HEK293 (cell line): Measurements from ENCODE around the gene PHKA2.

Experiments used
- CTCF ChIA-PET: fragments of 350-600 bp; formaldehyde crosslinking; extraction: SDS; loops from one replicate; lab custom pipeline; 2021; ENCODE audit warnings: antibody characterized with exemption; lab: Yijun Ruan, JAX
- POLR2A ChIA-PET: fragments of 300-600 bp; formaldehyde crosslinking; extraction: SDS; loops from one replicate; lab custom pipeline; 2020; ENCODE audit warnings: antibody characterized with exemption, inconsistent platforms; lab: Yijun Ruan, JAX
- H3K27ac ChIP-seq: fragments of 200-500 bp; sonication (Bioruptor generic); 2 replicates; pipeline ENCODE4 v1.5.1; 2014; ENCODE audit warnings: low read depth, low read length, control low read depth, inconsistent platforms; ENCODE audit errors: extremely low read depth
- H3K36me3 ChIP-seq, 2 experiments: fragments of 200-500 bp in 1 of 2; sonication (Bioruptor generic) in 1 of 2; 1 replicate in 1 of 2; 2 replicates in 1 of 2; pipeline ENCODE4 v1.5.1; 2014 to 2017; ENCODE audit warnings: inconsistent platforms in 2 of 2, low read length in 2 of 2; ENCODE audit not compliant: control insufficient read depth in 2 of 2, insufficient read depth in 1 of 2
- H3K4me1 ChIP-seq: fragments of 200-500 bp; sonication (Bioruptor generic); 2 replicates; pipeline ENCODE4 v1.5.1; 2014; ENCODE audit warnings: mild to moderate bottlenecking, low read length, inconsistent platforms; ENCODE audit not compliant: control insufficient read depth, insufficient read depth
- H3K4me3 ChIP-seq: 2 replicates; pipeline ENCODE4 v1.5.1; 2011; ENCODE audit warnings: low read depth, mild to moderate bottlenecking, control low read depth, low read length, moderate library complexity
- H3K9me3 ChIP-seq: fragments of 200-500 bp; sonication (Bioruptor generic); 2 replicates; pipeline ENCODE4 v1.5.1; 2014; ENCODE audit warnings: low read depth, low read length, inconsistent platforms; ENCODE audit not compliant: control insufficient read depth, insufficient read depth
- FEZF1 ChIP-seq: fragments of 450-650 bp; formaldehyde crosslinking; IDR thresholded peaks from 2 replicates; pipeline ENCODE4 v1.5.1; 2016; ENCODE audit warnings: missing biosample characterization, missing genetic modification characterization
- HOXA7 ChIP-seq: sonication (generic); formaldehyde crosslinking; IDR thresholded peaks from 2 replicates; pipeline ENCODE4 v1.8.1; 2022; ENCODE audit warnings: missing genetic modification reagents, borderline replicate concordance
- IKZF3 ChIP-seq: fragments of 450-650 bp; IDR thresholded peaks from 2 replicates; pipeline ENCODE4 v1.5.0; 2018; ENCODE audit warnings: missing biosample characterization, mild to moderate bottlenecking, missing genetic modification characterization, moderate library complexity
- MEIS1 ChIP-seq: sonication (generic); formaldehyde crosslinking; IDR thresholded peaks from 2 replicates; pipeline ENCODE4 v1.8.1; 2022; ENCODE audit warnings: missing genetic modification reagents, mild to moderate bottlenecking, borderline replicate concordance
- OVOL3 ChIP-seq: fragments of 450-650 bp; formaldehyde crosslinking; IDR thresholded peaks from 2 replicates; pipeline ENCODE4 v1.5.1; 2016; ENCODE audit warnings: missing biosample characterization, missing genetic modification characterization
- YY1 ChIP-seq: fragments of 450-650 bp; formaldehyde crosslinking; IDR thresholded peaks from 2 replicates; pipeline ENCODE4 v1.5.1; 2018; ENCODE audit warnings: missing biosample characterization, missing genetic modification characterization
- ZBTB21 ChIP-seq: fragments of 450-650 bp; formaldehyde crosslinking; IDR thresholded peaks from 2 replicates; pipeline ENCODE4 v1.5.1; 2017; ENCODE audit warnings: missing biosample characterization, missing genetic modification characterization
- ZEB2 ChIP-seq: fragments of 450-650 bp; formaldehyde crosslinking; IDR thresholded peaks from 2 replicates; pipeline ENCODE4 v1.5.1; 2016; ENCODE audit warnings: missing biosample characterization, missing genetic modification characterization
- ZFP69B ChIP-seq: fragments of 450-650 bp; formaldehyde crosslinking; IDR thresholded peaks from 2 replicates; pipeline ENCODE4 v1.5.1; 2016; ENCODE audit warnings: missing biosample characterization, missing genetic modification characterization
- ZNF174 ChIP-seq: fragments of 450-650 bp; formaldehyde crosslinking; IDR thresholded peaks from 2 replicates; pipeline ENCODE4 v1.5.0; 2017; ENCODE audit warnings: missing biosample characterization, mild to moderate bottlenecking, missing genetic modification characterization
- ZNF324 ChIP-seq: fragments of 450-650 bp; formaldehyde crosslinking; IDR thresholded peaks from 2 replicates; pipeline ENCODE4 v1.5.1; 2016; ENCODE audit warnings: missing biosample characterization, missing genetic modification characterization
- ZNF354C ChIP-seq: fragments of 450-650 bp; formaldehyde crosslinking; IDR thresholded peaks from 2 replicates; pipeline ENCODE4 v1.5.1; 2016; ENCODE audit warnings: missing biosample characterization, missing genetic modification characterization, low read depth, borderline replicate concordance
- ZNF549 ChIP-seq: fragments of 450-650 bp; IDR thresholded peaks from 2 replicates; pipeline ENCODE4 v1.5.1; 2018; ENCODE audit warnings: missing biosample characterization, missing genetic modification characterization, mild to moderate bottlenecking, inconsistent platforms, moderate library complexity
- ZNF558 ChIP-seq: fragments of 450-650 bp; formaldehyde crosslinking; IDR thresholded peaks from 2 replicates; pipeline ENCODE4 v1.5.1; 2016; ENCODE audit warnings: missing biosample characterization, missing genetic modification characterization
- ZNF837 ChIP-seq: fragments of 450-650 bp; formaldehyde crosslinking; IDR thresholded peaks from 2 replicates; pipeline ENCODE4 v1.5.1; 2016; ENCODE audit warnings: missing biosample characterization, missing genetic modification characterization
- TF ChIP-seq, protein P1 (sequence below): fragments of 450-650 bp; formaldehyde crosslinking; IDR thresholded peaks from 2 replicates; pipeline ENCODE4 v1.5.1; 2016; ENCODE audit warnings: missing biosample characterization, missing genetic modification characterization
- TF ChIP-seq, protein P2 (sequence below): fragments of 450-650 bp; formaldehyde crosslinking; IDR thresholded peaks from 2 replicates; pipeline ENCODE4 v1.5.1; 2016; ENCODE audit warnings: missing biosample characterization, missing genetic modification characterization
- TF ChIP-seq, protein P3 (sequence below): fragments of 450-650 bp; formaldehyde crosslinking; conservative IDR thresholded peaks from 2 replicates; pipeline ENCODE4 v1.5.1; 2016; ENCODE audit warnings: low read depth, missing biosample characterization, missing genetic modification characterization
- TF ChIP-seq, protein P4 (sequence below): fragments of 450-650 bp; formaldehyde crosslinking; IDR thresholded peaks from 2 replicates; pipeline ENCODE4 v1.5.1; 2016; ENCODE audit warnings: missing biosample characterization, missing genetic modification characterization
- TF ChIP-seq, protein P5 (sequence below): fragments of 450-650 bp; formaldehyde crosslinking; IDR thresholded peaks from 2 replicates; pipeline ENCODE4 v1.5.1; 2016; ENCODE audit warnings: missing biosample characterization, missing genetic modification characterization

Gene PHKA2

DNA sequence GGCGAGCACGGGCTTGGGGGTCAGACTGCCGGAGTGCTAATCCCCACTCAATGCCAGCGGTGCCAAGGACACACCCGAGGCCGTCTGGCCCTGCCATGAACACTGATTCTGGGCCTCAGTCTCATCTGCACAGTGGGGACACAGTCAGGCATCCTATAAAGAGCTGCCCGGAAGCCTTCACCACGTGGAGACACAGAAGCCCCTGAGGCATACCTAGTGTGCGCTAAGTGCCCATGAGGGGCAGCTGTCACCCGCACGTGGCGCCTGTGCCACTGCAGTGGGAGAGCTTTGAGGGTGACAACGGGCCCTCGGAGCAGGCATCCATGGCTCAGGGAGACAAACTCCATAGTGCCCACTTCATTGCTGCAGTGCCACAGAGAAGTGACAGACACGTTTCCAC is 86.3 kb downstream of the PHKA2 start (continued):
- TF ChIP-seq ZEB2 (tag by site-specific recombination) (no peak), ZBTB21 (no peak)

DNA sequence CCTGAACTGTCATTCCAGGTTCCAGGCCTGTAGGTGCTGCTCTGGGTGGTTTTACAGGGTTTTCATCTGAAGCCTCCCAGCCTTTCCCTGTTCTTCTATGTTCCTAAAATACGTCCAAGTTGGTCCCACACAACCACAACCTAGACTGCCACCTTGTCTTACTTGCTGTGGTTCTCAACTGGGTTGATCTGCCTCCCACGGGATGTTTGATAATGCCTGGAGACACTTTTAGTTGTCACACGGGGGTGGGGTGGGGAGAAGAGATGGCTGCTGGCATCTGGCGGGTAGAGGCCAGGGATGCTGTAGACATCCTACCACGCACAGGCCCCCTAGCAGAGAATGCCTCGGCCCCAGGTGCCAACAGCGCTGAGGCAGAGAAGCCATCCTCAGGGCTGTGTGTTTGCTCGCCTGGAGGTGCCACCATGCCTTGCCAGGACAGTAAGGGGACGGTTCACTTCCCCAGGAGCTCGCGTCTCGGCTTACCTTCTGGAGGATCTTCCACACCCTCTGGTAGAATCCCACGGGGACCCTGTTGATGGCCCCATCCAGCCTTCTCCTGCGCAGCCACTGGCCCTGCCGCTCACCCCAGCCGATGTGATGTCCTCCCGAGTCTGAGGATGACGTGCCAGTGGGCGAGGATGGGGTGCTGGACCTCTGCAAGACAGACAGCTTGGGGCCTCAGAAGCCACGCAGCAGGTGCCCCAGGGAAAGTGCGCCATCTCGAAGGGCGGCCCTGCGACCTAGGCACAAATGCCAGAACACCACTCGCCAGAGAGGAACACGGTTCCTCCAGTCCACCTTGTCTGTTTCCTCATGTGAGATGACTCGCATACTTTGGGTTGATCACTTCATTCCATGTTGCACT is 87.0 kb downstream of the PHKA2 start:
- ChIA-PET POLR2A (no interaction called here), CTCF (no interaction called here)
- TF ChIP-seq ZNF558 (tag by site-specific recombination) (no peak), ZFP69B (tag by site-specific recombination) (no peak), ZNF837 (tag by site-specific recombination) (no peak), IKZF3 (tag by site-specific recombination) (no peak), ZNF549 (tag by site-specific recombination) (no peak), ZNF354C (tag by site-specific recombination) (no peak), YY1 (tag by site-specific recombination) (no peak), OVOL3 (no peak), MEIS1 (CRISPR knock-in tag) (no peak), FEZF1 (tag by site-specific recombination) (no peak), ZNF174 (no peak), ZNF324 (tag by site-specific recombination) (no peak), HOXA7 (CRISPR knock-in tag) (no peak)
- TF ChIP-seq, protein P1, sequence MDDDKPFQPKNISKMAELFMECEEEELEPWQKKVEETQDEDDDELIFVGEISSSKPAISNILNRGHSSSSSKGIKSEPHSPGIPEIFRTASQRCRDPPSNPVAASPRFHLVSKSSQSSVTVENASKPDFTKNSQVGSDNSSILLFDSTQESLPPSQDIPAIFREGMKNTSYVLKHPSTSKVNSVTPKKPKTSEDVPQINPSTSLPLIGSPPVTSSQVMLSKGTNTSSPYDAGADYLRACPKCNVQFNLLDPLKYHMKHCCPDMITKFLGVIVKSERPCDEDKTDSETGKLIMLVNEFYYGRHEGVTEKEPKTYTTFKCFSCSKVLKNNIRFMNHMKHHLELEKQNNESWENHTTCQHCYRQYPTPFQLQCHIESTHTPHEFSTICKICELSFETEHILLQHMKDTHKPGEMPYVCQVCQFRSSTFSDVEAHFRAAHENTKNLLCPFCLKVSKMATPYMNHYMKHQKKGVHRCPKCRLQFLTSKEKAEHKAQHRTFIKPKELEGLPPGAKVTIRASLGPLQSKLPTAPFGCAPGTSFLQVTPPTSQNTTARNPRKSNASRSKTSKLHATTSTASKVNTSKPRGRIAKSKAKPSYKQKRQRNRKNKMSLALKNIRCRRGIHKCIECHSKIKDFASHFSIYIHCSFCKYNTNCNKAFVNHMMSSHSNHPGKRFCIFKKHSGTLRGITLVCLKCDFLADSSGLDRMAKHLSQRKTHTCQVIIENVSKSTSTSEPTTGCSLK (tag by site-specific recombination): no peak
- TF ChIP-seq, protein P2, sequence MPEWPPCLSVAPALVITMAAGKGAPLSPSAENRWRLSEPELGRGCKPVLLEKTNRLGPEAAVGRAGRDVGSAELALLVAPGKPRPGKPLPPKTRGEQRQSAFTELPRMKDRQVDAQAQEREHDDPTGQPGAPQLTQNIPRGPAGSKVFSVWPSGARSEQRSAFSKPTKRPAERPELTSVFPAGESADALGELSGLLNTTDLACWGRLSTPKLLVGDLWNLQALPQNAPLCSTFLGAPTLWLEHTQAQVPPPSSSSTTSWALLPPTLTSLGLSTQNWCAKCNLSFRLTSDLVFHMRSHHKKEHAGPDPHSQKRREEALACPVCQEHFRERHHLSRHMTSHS: no peak
- TF ChIP-seq, protein P3, sequence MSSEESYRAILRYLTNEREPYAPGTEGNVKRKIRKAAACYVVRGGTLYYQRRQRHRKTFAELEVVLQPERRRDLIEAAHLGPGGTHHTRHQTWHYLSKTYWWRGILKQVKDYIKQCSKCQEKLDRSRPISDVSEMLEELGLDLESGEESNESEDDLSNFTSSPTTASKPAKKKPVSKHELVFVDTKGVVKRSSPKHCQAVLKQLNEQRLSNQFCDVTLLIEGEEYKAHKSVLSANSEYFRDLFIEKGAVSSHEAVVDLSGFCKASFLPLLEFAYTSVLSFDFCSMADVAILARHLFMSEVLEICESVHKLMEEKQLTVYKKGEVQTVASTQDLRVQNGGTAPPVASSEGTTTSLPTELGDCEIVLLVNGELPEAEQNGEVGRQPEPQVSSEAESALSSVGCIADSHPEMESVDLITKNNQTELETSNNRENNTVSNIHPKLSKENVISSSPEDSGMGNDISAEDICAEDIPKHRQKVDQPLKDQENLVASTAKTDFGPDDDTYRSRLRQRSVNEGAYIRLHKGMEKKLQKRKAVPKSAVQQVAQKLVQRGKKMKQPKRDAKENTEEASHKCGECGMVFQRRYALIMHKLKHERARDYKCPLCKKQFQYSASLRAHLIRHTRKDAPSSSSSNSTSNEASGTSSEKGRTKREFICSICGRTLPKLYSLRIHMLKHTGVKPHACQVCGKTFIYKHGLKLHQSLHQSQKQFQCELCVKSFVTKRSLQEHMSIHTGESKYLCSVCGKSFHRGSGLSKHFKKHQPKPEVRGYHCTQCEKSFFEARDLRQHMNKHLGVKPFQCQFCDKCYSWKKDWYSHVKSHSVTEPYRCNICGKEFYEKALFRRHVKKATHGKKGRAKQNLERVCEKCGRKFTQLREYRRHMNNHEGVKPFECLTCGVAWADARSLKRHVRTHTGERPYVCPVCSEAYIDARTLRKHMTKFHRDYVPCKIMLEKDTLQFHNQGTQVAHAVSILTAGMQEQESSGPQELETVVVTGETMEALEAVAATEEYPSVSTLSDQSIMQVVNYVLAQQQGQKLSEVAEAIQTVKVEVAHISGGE: no peak
- TF ChIP-seq, protein P4, sequence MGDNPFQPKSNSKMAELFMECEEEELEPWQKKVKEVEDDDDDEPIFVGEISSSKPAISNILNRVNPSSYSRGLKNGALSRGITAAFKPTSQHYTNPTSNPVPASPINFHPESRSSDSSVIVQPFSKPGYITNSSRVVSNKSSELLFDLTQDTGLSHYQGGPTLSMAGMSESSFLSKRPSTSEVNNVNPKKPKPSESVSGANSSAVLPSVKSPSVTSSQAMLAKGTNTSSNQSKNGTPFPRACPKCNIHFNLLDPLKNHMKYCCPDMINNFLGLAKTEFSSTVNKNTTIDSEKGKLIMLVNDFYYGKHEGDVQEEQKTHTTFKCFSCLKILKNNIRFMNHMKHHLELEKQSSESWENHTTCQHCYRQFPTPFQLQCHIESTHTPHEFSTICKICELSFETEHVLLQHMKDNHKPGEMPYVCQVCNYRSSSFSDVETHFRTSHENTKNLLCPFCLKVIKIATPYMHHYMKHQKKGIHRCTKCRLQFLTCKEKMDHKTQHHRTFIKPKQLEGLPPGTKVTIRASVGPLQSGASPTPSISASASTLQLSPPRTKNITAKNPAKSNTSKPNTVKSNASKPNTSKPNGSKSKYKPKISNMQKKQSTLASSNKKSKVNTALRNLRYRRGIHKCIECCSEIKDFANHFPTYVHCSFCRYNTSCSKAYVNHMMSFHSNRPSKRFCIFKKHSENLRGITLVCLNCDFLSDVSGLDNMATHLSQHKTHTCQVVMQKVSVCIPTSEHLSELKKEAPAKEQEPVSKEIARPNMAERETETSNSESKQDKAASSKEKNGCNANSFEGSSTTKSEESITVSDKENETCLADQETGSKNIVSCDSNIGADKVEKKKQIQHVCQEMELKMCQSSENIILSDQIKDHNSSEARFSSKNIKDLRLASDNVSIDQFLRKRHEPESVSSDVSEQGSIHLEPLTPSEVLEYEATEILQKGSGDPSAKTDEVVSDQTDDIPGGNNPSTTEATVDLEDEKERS (tag by site-specific recombination): no peak
- TF ChIP-seq, protein P5, sequence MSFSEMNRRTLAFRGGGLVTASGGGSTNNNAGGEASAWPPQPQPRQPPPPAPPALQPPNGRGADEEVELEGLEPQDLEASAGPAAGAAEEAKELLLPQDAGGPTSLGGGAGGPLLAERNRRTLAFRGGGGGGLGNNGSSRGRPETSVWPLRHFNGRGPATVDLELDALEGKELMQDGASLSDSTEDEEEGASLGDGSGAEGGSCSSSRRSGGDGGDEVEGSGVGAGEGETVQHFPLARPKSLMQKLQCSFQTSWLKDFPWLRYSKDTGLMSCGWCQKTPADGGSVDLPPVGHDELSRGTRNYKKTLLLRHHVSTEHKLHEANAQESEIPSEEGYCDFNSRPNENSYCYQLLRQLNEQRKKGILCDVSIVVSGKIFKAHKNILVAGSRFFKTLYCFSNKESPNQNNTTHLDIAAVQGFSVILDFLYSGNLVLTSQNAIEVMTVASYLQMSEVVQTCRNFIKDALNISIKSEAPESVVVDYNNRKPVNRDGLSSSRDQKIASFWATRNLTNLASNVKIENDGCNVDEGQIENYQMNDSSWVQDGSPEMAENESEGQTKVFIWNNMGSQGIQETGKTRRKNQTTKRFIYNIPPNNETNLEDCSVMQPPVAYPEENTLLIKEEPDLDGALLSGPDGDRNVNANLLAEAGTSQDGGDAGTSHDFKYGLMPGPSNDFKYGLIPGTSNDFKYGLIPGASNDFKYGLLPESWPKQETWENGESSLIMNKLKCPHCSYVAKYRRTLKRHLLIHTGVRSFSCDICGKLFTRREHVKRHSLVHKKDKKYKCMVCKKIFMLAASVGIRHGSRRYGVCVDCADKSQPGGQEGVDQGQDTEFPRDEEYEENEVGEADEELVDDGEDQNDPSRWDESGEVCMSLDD (tag by site-specific recombination): no peak
- Histone ChIP-seq H3K4me1 (no peaks in the 10 kb centered on the region), H3K9me3 (no peaks in the 10 kb centered on the region), H3K4me3 (no peak overlapping the region), H3K36me3 (peaks cover 0 to 54% of the 10 kb centered on the region in 2 experiments; a peak in 2 of 3 replicates), H3K27ac (no peak overlapping the region)
